Measurements from ENCODE around the gene LCE2D.
"Not testable (repeated sequence)": the region's sequence is repeated elsewhere in the genome, so short reads cannot be mapped to it uniquely, and the experiment has no call there.

LCE2D gene, protein sequence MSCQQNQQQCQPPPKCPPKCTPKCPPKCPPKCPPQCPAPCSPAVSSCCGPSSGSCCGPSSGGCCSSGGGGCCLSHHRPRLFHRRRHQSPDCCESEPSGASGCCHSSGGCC

DNA sequence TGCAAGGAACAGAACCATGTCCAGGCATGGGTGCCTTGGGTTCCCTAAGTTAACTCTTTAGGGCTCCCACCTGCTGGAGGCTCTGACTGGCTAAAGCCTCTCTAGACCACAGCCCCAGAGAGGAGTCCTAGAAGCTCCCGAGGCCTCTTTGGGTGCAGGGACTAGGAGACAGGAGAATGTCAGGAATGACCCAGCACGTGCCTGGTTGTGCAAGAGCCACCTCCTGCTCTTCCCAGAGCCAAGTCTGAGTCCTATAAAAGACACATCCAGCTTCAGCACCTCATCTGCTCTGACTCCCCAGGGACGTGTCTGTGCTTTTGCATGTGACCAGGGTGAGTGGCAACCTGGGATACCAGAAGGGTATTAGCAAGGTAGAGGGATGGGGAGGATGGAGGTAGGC lies at the start of gene LCE2D:
Gene LCE2D, plus strand, starts transcription at position 283 of the 400 bp plus-strand sequence. CDS start 726 bp downstream, outside the sequence.
- DNase-seq, result no peak

DNA sequence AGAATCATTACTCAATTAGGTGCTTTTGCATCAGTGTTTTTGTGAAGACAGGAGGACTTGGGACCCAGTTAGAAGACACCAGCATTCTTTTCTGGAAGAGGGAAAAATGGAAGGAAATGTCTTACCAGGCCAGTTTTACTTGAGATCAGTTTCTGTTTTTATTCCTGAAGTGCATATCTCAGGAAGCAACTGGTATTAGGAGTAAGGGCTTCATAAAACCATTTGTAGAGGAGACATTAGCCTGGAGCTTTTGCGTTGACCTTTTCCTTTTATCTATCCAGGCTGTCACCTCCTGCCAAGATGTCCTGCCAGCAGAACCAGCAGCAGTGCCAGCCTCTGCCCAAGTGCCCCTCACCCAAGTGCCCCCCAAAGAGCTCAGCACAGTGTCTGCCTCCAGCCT lies 49.7 kb upstream of the LCE2D start, which contains the start of gene LCE3B:
Gene LCE3B, plus strand, starts transcription at position 301 of the 400 bp plus-strand sequence. Its CDS starts 0 bp downstream, at position 301.
- no peak for DNase-seq

DNA sequence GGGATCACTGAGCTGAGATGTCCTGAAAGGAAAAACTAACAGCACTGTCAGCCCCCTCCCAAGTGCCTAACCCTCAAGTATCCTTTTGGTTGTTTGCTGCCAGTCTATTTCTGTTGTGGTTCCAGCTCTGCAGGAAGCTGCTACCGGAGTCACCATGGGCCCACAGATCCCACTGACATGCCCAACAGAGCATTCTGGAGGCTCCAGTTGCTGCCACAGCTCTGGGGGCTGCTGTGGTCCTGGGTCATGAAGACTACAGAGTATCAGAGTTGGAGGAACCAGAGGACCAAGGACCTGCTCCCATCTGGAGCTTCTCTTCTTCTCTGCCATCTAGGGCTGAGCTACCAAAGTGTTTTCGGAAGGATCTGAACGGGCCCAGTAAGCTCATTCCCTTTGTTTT lies 41.2 kb upstream of the LCE2D start:
- no peak for DNase-seq

DNA sequence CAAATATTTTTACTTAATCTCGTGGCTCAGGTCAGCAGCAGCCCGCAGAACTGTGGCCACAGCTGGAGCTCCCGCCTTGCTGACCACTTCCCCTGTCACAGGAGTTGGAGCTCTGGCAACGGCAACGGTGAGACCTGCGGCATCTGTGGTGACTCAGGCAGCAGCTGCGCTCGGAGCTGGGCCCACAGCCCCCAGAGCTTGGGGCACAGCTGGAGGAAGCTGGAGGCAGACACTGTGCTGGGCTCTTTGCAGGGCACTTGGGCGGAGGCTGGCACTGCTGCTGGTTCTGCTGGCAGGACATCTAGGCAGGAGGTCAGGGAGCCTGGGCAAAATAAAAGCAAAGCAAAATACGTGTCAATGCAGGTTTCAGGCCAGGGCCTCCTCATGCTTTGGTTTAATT lies 40.4 kb upstream of the LCE2D start, which contains the start of gene LCE3A:
Gene LCE3A, minus strand, starts transcription at position 301 of the 400 bp plus-strand sequence. Its CDS starts 0 bp downstream, at position 301.
- DNase-seq, result peak; percentile 53

DNA sequence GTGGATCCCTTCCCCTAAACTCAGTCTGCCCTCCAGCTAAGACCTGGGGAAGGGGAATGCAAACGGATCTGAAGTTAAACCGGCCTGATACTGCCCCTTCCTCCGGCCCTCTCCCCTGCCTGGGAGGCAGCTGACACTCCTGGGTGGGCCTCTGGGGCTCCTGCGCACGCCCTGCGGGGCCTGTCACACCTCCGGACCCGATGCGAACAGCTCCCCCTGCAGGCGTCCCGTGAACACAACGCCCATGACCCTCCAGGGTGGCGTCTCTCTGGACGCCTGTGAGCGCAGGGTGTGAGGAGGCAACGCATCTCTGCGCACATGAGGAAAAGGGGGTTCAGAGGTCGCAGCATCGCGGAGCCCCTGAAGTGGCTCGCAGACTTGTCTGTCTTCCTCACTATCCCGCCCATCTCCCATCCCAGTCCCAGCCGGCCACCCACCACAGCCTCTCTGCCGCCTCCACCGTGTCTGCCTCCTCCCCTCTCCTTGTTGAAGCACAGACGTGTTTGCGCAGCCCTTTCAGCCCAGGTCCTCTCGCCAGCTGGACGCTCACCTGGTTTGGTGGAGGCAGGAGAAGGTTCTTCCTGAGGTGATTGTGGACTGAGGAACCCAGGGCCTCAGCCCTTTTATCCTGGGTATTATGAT lies 39.9 kb upstream of the LCE2D start:
- DNase-seq, result no peak

DNA sequence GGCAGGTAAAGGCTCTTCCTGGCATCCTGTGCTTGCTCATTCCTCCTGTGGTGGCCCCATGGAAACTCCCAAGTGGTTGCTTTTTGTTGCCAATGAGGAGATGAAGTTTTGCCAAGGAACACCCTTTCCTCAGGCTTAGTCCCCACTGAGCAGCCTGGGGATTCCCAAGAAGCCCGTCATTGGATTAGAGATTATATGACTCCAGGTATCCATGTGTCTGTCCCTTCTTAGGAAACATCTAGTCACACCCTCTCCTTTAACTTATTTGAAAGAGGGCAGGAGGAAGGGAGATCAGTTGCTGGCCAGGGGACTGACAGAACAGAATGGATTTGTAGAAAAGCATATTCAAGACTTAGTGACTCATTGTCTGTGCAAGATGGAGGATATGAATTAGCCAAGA lies 36.4 kb upstream of the LCE2D start:
- DNase-seq, result no peak

DNA sequence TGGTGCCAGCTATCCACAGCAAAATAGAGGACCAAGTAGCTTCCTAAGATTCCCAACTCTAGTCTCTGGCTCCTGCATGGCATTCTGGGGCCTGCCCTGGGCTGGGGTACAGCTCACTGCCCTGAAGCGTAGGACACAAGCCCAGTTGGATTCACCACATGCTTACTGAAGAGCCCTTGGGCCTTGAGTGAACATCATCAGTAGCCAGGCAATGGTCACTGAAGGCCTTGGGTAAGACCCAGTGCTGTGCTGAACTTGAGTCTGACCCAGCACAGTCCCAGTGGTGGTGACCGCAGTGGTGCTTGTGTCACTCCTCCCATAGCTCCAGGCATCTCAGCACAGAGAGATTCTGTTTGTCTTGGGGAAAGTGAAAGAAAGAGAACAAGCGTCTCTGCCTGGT lies 32.6 kb upstream of the LCE2D start:
- DNase-seq, result no peak

DNA sequence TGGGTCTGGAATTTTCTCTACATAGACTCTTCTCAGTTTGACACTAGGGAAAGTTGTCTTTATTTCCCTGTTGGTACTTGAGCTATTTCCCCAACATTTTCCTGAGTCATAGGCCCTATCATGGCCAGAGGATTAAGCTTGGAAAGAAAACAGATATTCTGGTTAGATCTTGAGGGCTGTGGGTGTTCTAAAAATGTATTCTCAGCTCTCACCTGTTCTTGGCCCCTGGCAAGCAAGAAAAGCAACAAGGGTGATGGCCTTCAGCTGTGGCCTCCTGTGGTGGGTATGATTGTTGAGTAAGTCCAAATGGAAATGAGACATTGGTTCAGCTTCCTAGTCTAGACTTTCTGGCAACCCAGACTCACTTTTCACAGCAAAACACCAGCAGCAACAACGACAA lies 22.8 kb upstream of the LCE2D start:
- no peak for DNase-seq

DNA sequence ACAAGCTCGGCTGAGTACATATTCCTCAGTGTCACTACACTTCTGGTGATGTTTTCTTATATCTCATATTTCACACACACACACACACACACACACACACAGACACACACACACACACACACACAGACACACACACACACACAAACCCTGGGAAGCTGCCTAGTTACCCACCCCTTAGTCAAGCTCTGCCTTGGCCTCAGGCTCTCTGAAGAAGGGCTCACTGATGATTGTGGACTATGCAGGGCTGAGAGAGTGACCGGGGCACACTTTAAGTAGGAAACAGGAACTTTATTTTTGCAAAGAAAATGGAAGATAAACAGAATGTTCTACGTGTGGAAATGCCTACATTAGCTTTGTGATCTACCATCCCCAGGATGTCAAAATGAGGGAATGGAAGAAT lies 19.2 kb upstream of the LCE2D start:
- no peak for DNase-seq

DNA sequence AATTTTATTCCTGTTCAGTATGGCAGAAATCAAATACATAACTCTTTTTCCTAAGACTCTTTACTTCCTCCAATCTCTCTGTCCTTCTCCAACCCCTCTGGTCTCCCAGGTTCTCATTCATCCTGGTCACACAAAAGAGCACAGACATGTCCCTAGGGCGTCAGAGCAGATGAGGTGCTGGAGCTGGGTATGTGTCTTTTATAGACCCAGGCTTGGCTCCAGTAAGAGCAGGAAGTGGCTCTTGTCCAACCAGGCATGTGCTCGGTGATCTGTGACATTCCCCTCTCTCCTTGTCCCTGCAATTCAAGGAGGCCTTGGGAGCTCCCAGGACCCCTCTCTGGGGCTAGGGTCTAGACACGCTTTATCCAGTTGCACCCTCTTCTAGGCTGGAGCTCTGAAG lies 18.0 kb upstream of the LCE2D start:
- DNase-seq, result no peak

DNA sequence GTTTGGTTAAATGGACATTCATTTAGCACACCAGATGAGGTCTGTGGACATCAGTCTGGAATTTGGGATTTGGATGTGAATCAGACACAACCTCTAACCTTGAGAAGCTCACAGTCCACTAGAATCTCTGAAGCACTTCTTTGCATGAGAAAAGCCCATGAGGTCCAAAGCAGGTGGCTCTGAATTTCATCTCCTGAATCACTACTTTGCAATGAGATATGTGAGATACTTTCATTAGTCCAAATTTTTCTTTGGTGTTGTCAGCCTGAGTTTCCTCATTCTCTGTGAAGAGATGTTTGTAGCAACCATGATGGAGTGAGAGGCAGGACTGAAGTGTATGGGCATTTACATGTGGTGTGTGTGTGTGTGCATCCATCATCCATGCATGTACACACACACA lies 16.5 kb upstream of the LCE2D start:
- no peak for DNase-seq

DNA sequence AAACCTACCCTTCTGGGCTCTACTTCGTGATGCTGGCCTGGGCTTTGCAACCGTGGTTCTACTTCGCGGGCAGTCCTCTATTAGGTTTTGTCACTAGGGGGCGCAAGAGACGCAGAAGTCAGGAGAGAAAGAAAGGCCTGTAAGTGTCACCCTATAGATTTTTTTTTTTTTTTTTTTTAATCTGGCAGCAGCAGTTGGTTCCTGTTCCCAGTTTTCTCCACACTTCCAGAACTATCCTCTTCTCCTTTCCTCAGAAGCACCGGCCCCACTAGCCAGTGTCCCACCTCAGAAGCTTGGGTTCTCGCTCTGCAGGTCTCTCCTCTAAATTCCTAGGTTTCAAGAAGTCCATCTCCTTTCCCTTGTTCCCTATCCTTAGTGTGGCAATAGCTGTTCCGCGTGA lies 9.1 kb upstream of the LCE2D start:
- no peak for DNase-seq

DNA sequence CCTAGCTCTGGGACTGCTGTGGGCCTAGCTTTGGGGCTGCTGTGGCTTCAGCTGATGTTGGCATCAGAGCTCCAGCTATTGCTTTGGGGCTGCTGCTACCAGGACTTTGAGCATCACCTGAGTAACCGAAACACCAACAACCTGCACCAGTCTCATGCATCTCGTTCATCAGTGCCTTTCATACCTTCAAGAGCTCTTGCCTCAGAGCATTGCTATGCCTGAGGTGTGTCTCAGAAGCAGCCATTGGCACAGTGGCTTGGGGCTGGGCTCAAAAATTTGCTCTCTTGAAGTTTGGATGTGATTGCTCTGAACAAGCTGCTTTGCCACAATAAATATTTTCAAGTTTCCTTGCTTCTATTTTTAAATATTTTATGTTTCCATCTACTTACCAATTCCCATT lies 6.7 kb upstream of the LCE2D start:
- DNase-seq, result no peak

DNA sequence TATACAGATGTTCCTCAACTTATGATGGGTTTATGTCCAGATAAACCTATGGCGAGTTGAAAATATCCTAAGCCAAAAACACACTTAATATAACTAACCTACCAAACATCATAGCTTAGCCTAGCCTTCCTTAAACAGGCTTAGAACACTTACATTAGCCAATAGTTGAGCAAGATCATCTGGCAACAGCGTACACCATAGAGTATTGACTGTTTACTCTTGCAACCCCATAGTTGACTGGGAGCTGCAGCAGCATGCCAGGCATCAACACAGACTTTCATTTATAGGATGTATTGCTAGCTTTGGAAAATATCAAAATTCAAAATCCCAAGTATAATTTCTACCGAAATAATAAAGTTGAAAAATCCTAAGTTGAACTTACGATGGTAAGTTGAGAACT lies 5.5 kb upstream of the LCE2D start:
- no peak for DNase-seq

DNA sequence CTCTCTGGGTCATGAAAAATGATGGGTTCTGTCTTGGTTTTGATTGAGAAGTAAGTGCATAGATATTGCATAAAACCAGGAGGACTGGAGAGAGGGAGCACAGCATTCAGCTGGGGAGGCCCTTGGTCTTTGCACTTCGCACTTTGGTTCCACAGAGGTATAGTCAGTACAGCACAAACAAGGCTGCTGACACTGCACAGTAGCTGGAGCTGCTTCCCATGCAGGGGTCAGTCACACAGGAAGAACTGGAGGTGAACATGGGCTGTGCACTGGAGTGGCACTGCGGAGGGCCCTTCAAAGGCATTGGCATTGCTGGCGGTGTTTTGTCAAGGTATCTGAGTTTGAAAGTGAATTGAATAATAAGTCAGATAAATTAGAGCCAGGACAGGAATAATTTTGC lies 4.5 kb upstream of the LCE2D start:
- no peak for DNase-seq

DNA sequence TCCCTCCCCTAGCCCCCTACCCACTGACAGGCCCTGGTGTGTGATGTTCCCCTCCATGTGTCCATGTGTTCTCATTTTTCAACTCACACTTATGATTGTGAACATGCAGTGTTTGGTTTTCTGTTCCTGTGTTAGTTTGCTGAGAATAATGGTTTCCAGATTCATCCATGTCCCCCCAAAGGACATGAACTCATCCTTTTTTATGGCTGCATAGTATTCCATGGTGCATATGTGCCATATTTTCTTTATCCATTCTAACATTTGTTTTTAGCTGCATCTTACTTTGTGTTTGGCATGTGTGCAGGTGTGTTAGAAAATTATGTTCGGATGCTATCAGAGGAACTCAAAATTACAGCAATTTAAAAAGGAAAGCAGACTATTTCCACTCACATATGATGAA lies 3.0 kb downstream of the LCE2D start:
- DNase-seq, result not testable (repeated sequence)

DNA sequence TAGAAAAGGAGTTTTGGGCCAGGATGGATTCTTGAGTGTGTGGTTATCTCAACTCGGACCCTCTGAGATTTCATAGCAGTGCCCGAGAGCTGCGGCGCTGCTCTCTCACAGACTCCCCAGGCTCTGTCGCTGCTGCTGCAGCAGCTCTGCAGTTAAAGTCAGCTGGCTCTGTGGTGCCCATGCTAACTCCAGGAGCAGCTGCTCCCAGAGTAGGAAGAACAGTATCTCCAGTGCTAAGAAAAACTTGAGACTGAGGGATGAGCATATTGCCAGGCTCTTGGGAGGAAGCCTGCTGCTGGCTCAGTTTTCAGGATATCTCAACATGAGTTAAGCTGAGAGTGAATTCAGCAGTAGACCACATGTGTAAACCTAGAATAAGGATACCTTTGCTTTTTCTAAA lies 4.5 kb downstream of the LCE2D start:
- DNase-seq, result no peak

DNA sequence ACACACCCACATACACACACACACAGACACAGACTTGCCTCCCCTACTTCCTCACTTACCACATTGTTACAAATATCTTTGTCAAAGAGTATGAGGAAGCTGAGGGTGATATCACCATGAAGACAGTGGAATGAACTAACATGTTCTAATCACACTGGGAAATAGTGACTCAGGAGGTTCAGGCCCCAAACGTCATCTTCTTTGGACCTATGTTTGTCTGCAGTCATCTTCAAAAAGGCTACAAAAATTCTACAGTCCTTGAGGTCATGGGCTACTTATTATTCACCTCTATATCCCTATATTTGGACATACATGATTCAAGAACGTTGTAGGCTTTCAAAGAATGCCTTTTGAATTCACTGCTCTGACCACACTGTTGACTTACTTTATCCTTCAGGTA lies 9.8 kb downstream of the LCE2D start:
- DNase-seq, result no peak

DNA sequence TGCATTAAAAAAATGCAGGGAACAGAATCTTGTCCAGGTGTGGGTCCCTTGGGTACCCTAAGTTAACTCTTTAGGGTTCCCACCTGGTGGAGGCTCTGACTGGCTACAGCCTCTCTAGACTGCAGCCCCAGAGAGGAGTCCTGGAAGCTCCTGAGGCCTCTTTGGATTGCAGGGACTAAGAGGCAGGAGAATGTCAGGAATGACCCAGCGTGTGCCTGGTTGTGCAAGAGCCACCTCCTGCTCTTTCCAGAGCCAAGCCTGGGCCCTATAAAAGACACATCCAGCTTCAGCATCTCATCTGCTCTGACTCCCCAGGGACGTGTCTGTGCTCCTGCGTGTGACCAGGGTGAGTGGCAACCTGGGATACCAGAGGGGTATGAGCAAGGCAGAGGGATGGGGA lies 11.8 kb downstream of the LCE2D start, which contains the start of gene LCE2C:
Gene LCE2C, plus strand, starts transcription at position 297 of the 400 bp plus-strand sequence. CDS start 737 bp downstream, outside the sequence.
- not testable (repeated sequence) for DNase-seq

DNA sequence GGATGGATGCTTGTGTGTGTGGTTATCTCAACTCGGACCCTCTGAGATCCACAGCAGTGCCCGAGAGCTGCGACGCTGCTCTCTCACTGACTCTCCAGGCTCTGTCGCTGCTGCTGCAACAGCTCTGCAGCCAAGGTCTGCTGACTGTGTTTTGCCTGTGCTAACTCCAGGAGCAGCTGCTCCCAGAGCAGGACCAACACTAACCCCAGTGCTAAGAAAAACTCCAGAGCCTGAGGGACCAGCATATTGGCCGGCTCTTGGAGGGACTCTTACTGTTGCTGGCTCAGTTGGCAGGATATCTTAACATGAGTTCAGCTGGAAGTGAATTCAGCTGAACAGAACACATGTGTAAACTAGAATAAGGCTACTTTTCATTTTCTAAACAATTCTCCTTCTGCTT lies 16.3 kb downstream of the LCE2D start:
- DNase-seq, result no peak

DNA sequence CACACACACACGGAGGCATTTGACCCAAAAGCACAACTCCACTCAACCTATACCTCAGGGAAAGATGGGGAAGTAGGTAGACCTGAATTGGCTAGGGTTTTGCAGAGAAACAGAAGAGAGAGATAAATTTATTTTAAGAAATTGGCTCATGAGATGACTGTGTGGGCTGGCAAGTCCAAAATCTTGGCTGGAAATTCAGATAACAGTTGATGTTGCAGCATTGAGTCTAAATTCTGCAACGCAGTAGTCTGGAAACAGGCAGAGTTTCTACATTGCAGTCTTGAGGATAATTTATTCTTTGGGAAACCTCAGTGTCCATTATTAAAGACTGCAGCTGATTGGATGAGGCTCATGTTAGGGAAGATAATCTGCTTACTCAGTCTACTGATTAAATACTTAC lies 18.4 kb downstream of the LCE2D start:
- DNase-seq, result no peak

DNA sequence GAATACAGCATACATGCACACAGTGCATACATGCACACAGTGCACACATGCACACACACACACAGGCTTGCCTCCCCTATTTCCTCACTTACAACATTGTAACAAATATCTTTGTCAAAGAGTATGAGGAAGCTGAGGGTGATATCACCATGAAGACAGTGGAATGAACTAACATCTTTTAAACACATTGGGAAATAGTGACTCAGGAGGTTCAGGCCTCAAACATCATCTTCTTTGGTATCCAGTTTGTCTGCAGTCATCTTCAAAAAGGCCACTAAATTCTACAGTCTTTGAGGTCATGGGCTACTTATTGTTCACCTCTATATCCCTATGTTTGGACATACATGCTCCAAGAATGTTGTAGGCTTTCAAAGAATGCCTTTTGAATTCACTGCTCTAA lies 20.7 kb downstream of the LCE2D start:
- DNase-seq, result no peak

DNA sequence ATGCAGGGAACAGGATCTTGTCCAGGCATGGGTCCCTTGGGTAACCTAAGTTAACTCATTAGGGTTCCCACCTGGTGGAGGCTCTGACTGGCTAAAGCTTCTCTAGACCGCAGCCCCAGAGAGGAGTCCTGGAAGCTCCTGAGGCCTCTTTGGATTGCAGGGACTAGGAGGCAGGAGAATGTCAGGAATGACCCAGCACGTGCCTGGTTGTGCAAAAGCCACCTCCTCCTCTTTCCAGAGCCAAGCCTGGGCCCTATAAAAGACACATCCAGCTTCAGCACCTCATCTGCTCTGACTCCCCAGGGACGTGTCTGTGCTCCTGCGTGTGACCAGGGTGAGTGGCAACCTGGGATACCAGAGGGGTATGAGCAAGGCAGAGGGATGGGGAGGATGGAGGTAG lies 22.6 kb downstream of the LCE2D start, which contains the start of gene LCE2B:
Gene LCE2B, plus strand, starts transcription at position 301 of the 400 bp plus-strand sequence. CDS start 721 bp downstream, outside the sequence.
- DNase-seq, result not testable (repeated sequence)

DNA sequence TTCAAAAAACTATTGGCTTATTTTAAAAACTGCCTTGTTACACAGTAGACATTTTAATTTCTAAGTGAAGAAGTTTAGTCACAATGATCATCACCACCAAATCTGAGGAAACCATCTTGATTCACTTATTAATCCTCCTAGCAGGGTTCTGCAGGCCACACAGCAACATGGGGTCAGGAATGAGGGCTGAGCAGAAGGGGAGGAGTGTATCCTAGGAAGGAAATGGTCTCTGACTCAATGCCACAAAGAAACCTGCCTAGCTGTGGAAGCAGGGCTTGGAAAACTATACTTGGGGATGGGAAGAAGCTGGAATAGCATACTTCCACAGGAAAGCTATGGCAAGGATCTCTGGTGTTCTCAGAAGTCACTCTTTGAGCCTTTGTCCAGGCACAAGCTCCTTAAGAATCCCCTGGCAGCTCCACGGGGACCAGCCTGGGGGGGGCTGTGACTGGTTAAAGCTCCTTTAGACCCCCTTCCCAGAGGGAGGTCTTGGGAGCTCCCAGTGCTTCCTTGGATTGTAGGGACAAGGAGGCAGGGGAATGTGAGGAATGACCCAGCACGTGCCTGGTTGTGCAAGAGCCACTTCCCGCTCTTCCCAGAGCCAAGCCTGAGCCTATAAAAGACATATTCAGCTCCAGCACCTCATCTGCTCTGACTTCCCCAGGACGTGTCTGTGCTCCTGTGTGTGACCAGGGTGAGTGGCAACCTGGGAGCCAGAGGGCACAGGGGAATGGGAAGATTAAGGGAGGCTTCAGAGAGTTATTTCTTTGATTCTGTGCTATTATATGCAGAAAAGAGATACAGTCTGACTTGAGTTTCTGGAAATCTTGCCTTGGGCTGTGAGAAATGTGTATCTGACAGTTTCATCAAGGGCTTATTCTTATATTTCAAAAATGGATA lies 34.8 kb downstream of the LCE2D start, which contains the start of gene LCE2A:
Gene LCE2A, plus strand, starts transcription at position 645 of the 900 bp plus-strand sequence. CDS start 557 bp downstream, outside the sequence.
- DNase-seq, result no peak

Data from GF-D8 (cell line).